ENCODE measurements around the gene KRT13.

KRT13 gene

GRCh38 chr17:41518789-41519449 is 13.5 kb upstream of the KRT13 start, which contains the start of gene KRT15:
Gene KRT15 (minus strand): TSS chr17:41518890. CDS start chr17:41518827, 63 bp downstream.
- Histone ChIP-seq H3K9me3 (ENCODE audit: control insufficient read depth, insufficient read depth, low read length) (no peaks in the 10 kb centered on the region), H3K4me1 (ENCODE audit: insufficient read depth, low read length) (peaks cover 19% of the 10 kb centered on the region; the same call in 1 of the 2 replicates), H3K36me3 (ENCODE audit: insufficient read depth, low read length) (peaks cover 6% of the 10 kb centered on the region; the same call in 1 of the 2 replicates), H3K9ac (ENCODE audit: low read depth, low read length) (no peak within 1 kb of the TSS)

GRCh38 chr17:41518031-41518430 is 12.6 kb upstream of the KRT13 start:
- H3K9me3 ChIP-seq (ENCODE audit: control insufficient read depth, insufficient read depth, low read length): no peaks in the 10 kb centered on the region
- no peak overlapping the region for H3K9ac ChIP-seq (ENCODE audit: low read depth, low read length)
- no peaks in the 10 kb centered on the region for H3K36me3 ChIP-seq (ENCODE audit: insufficient read depth, low read length)
- peaks cover 19% of the 10 kb centered on the region; the same call in 1 of the 2 replicates for H3K4me1 ChIP-seq (ENCODE audit: insufficient read depth, low read length)

- Histone ChIP-seq H3K9ac (ENCODE audit: low read depth, low read length) (no peak overlapping the region), H3K9me3 (ENCODE audit: control insufficient read depth, insufficient read depth, low read length) (no peaks in the 10 kb centered on the region), H3K4me1 (ENCODE audit: insufficient read depth, low read length) (peaks cover 12% of the 10 kb centered on the region; the same call in 1 of the 2 replicates), H3K36me3 (ENCODE audit: insufficient read depth, low read length) (no peaks in the 10 kb centered on the region)
These were observed 11.4 kb upstream of the KRT13 start for GRCh38 chr17:41516830-41517283.

- H3K9ac ChIP-seq (ENCODE audit: low read depth, low read length): no peak overlapping the region
- no peaks in the 10 kb centered on the region for H3K36me3 ChIP-seq (ENCODE audit: insufficient read depth, low read length)
- peaks cover 6% of the 10 kb centered on the region; the same call in 1 of the 2 replicates for H3K4me1 ChIP-seq (ENCODE audit: insufficient read depth, low read length)
- H3K9me3 ChIP-seq (ENCODE audit: control insufficient read depth, insufficient read depth, low read length): no peaks in the 10 kb centered on the region
These were observed 10.9 kb upstream of the KRT13 start for GRCh38 chr17:41516147-41516829.

GRCh38 chr17:41513168-41513547 is 7.7 kb upstream of the KRT13 start:
- Histone ChIP-seq H3K36me3 (ENCODE audit: insufficient read depth, low read length) (no peaks in the 10 kb centered on the region), H3K9ac (ENCODE audit: low read depth, low read length) (no peak overlapping the region), H3K4me1 (ENCODE audit: insufficient read depth, low read length) (peaks cover 15% of the 10 kb centered on the region), H3K9me3 (ENCODE audit: control insufficient read depth, insufficient read depth, low read length) (no peaks in the 10 kb centered on the region)

GRCh38 chr17:41512546-41513167 is 7.2 kb upstream of the KRT13 start:
- Histone ChIP-seq H3K9ac (ENCODE audit: low read depth, low read length) (no peak overlapping the region), H3K36me3 (ENCODE audit: insufficient read depth, low read length) (no peaks in the 10 kb centered on the region), H3K4me1 (ENCODE audit: insufficient read depth, low read length) (peaks cover 15% of the 10 kb centered on the region), H3K9me3 (ENCODE audit: control insufficient read depth, insufficient read depth, low read length) (no peaks in the 10 kb centered on the region)

GRCh38 chr17:41511716-41512115 is 6.3 kb upstream of the KRT13 start:
- Histone ChIP-seq H3K36me3 (ENCODE audit: insufficient read depth, low read length) (no peaks in the 10 kb centered on the region), H3K4me1 (ENCODE audit: insufficient read depth, low read length) (peaks cover 15% of the 10 kb centered on the region), H3K9ac (ENCODE audit: low read depth, low read length) (no peak overlapping the region), H3K9me3 (ENCODE audit: control insufficient read depth, insufficient read depth, low read length) (no peaks in the 10 kb centered on the region)

- Histone ChIP-seq H3K9ac (ENCODE audit: low read depth, low read length) (no peak overlapping the region), H3K4me1 (ENCODE audit: insufficient read depth, low read length) (peaks cover 15% of the 10 kb centered on the region), H3K36me3 (ENCODE audit: insufficient read depth, low read length) (no peaks in the 10 kb centered on the region), H3K9me3 (ENCODE audit: control insufficient read depth, insufficient read depth, low read length) (no peaks in the 10 kb centered on the region)
These were observed 5.7 kb upstream of the KRT13 start for GRCh38 chr17:41511116-41511515.

GRCh38 chr17:41510251-41511065 is 5.0 kb upstream of the KRT13 start:
- Histone ChIP-seq H3K9ac (ENCODE audit: low read depth, low read length) (no peak overlapping the region), H3K4me1 (ENCODE audit: insufficient read depth, low read length) (peaks cover 15% of the 10 kb centered on the region), H3K36me3 (ENCODE audit: insufficient read depth, low read length) (no peaks in the 10 kb centered on the region), H3K9me3 (ENCODE audit: control insufficient read depth, insufficient read depth, low read length) (no peaks in the 10 kb centered on the region)

GRCh38 chr17:41507315-41507880 is 2.0 kb upstream of the KRT13 start:
- H3K36me3 ChIP-seq (ENCODE audit: insufficient read depth, low read length): no peaks in the 10 kb centered on the region
- H3K9ac ChIP-seq (ENCODE audit: low read depth, low read length): no peak overlapping the region
- H3K4me1 ChIP-seq (ENCODE audit: insufficient read depth, low read length): peaks cover 15% of the 10 kb centered on the region

GRCh38 chr17:41505809-41506767 is 676 bp upstream of the KRT13 start:
- no peaks in the 10 kb centered on the region for H3K9me3 ChIP-seq (ENCODE audit: control insufficient read depth, insufficient read depth, low read length)
- H3K9ac ChIP-seq (ENCODE audit: low read depth, low read length): no peak overlapping the region
- no peaks in the 10 kb centered on the region for H3K36me3 ChIP-seq (ENCODE audit: insufficient read depth, low read length)
- H3K4me1 ChIP-seq (ENCODE audit: insufficient read depth, low read length): peaks cover 24% of the 10 kb centered on the region

More at GRCh38 chr17:41507315-41507880, 2.0 kb upstream of the KRT13 start:
- H3K9me3 ChIP-seq (ENCODE audit: control insufficient read depth, insufficient read depth, low read length): no peaks in the 10 kb centered on the region

GRCh38 chr17:41504246-41504977 is 1.0 kb downstream of the KRT13 start:
- Histone ChIP-seq H3K36me3 (ENCODE audit: insufficient read depth, low read length) (no peaks in the 10 kb centered on the region), H3K9me3 (ENCODE audit: control insufficient read depth, insufficient read depth, low read length) (no peaks in the 10 kb centered on the region), H3K4me1 (ENCODE audit: insufficient read depth, low read length) (peaks cover 25% of the 10 kb centered on the region), H3K9ac (ENCODE audit: low read depth, low read length) (no peak overlapping the region)

All from ES-I3 (cell line).